Measurements from ENCODE around the gene ITPRID1.

Gene ITPRID1

GRCh38 chr7:31642681-31643115, 128.8 kb downstream of the ITPRID1 start:
- no peak for DNase-seq

- no peak for DNase-seq
These were observed 133.1 kb downstream of the ITPRID1 start for GRCh38 chr7:31646942-31647341.

- DNase-seq = peak; percentile 81
These were observed 133.6 kb downstream of the ITPRID1 start for GRCh38 chr7:31647511-31647910.

GRCh38 chr7:31648288-31648687, 134.4 kb downstream of the ITPRID1 start:
- peak; percentile 46 for DNase-seq

GRCh38 chr7:31648880-31649279, 135.0 kb downstream of the ITPRID1 start:
- peak; percentile 57 for DNase-seq

GRCh38 chr7:31651234-31652062, 137.6 kb downstream of the ITPRID1 start:
- DNase-seq = no peak

- DNase-seq = no peak
These were observed 138.1 kb downstream of the ITPRID1 start for GRCh38 chr7:31652063-31652326.

GRCh38 chr7:31663072-31663471, 149.2 kb downstream of the ITPRID1 start:
- no peak for DNase-seq

- peak; percentile 84 for DNase-seq
These were observed 151.0 kb downstream of the ITPRID1 start for GRCh38 chr7:31664890-31665289.

GRCh38 chr7:31665546-31665945, 151.7 kb downstream of the ITPRID1 start:
- peak; percentile 25 for DNase-seq

- DNase-seq = no peak
These were observed 155.6 kb downstream of the ITPRID1 start for GRCh38 chr7:31669461-31669860.

GRCh38 chr7:31679574-31680305, 165.8 kb downstream of the ITPRID1 start:
- DNase-seq = no peak

GRCh38 chr7:31683445-31684225, 169.7 kb downstream of the ITPRID1 start:
- DNase-seq = no peak

- no peak for DNase-seq
These were observed 173.3 kb downstream of the ITPRID1 start, which contains the start of gene PPP1R17 for GRCh38 chr7:31687024-31687748. PPP1R17 (plus strand) TSS chr7:31687215; CDS start chr7:31692442, 5,227 bp downstream.

GRCh38 chr7:31688372-31688771, 174.5 kb downstream of the ITPRID1 start:
- DNase-seq = peak; percentile 81

- peak; percentile 59 for DNase-seq
These were observed 175.1 kb downstream of the ITPRID1 start for GRCh38 chr7:31688996-31689395.

GRCh38 chr7:31690935-31691334, 177.0 kb downstream of the ITPRID1 start:
- DNase-seq = no peak

- no peak for DNase-seq
These were observed 178.6 kb downstream of the ITPRID1 start for GRCh38 chr7:31692451-31692850.

- no peak for DNase-seq
These were observed 179.0 kb downstream of the ITPRID1 start for GRCh38 chr7:31692871-31693270.

- peak; percentile 80 for DNase-seq
These were observed 182.1 kb downstream of the ITPRID1 start for GRCh38 chr7:31695859-31696614.

GRCh38 chr7:31699050-31699449, 185.2 kb downstream of the ITPRID1 start:
- DNase-seq = peak; percentile 83

GRCh38 chr7:31702354-31702753, 188.5 kb downstream of the ITPRID1 start:
- no peak for DNase-seq

All from suppressor macrophage treated with lipopolysaccharide for 4 hours (primary cell).